OCI-LY3 (cell line): ENCODE results near the gene RPS14.
A peak's percentile ranks its signal among the peaks of the same experiment; 100 is the strongest.

Experiments
- H2AFZ ChIP-seq: fragments of 200-600, 300-600 bp; shearing (Covaris generic); 2 replicates; pipeline ENCODE4 v1.6.0; 2014; ENCODE audit warnings: antibody characterized with exemption, low read depth, low read length
- H3K27ac ChIP-seq: fragments of 200-600, 300-600 bp; sonication (generic); 2 replicates; pipeline ENCODE4 v1.5.1; 2014; ENCODE audit warnings: mild to moderate bottlenecking, low read length, moderate library complexity, mixed read lengths
- H3K27me3 ChIP-seq: fragments of 200-600, 300-600 bp; sonication (generic); 2 replicates; pipeline ENCODE4 v1.6.1; 2014; ENCODE audit warnings: low read depth, low read length, mixed read lengths
- H3K36me3 ChIP-seq: fragments of 200-600, 300-600 bp; sonication (generic); replicated peaks from 2 replicates; pipeline ENCODE3; 2014; ENCODE audit warnings: low read depth, low read length, mixed read lengths
- H3K4me1 ChIP-seq: fragments of 300-600, 200-600 bp; sonication (generic); 2 replicates; pipeline ENCODE4 v1.6.1; 2014; ENCODE audit warnings: low read length, mixed read lengths
- H3K4me2 ChIP-seq: fragments of 200-600, 300-600 bp; sonication (generic); 2 replicates; pipeline ENCODE4 v1.6.1; 2014; ENCODE audit warnings: low read length, mixed read lengths
- H3K4me3 ChIP-seq: fragments of 300-600, 200-600 bp; sonication (generic); 2 replicates; pipeline ENCODE4 v1.5.1; 2014; ENCODE audit warnings: antibody characterized with exemption, mild to moderate bottlenecking, low read length, moderate library complexity
- H3K79me2 ChIP-seq: fragments of 300-600, 200-600 bp; shearing (Covaris generic); 2 replicates; pipeline ENCODE4 v1.6.1; 2014; ENCODE audit warnings: mild to moderate bottlenecking, low read length, mixed read lengths
- H3K9ac ChIP-seq: fragments of 300-600, 200-600 bp; shearing (Covaris generic); 2 replicates; pipeline ENCODE4 v1.6.0; 2014; ENCODE audit warnings: mild to moderate bottlenecking, low read length, moderate library complexity
- H3K9me3 ChIP-seq: fragments of 200-600, 300-600 bp; shearing (Covaris generic); 2 replicates; pipeline ENCODE4 v1.6.1; 2014; ENCODE audit warnings: low read length, mixed read lengths; ENCODE audit not compliant: insufficient read depth
- H4K20me1 ChIP-seq: fragments of 200-600, 300-600 bp; sonication (generic); 2 replicates; pipeline ENCODE4 v1.6.1; 2016; ENCODE audit warnings: low read length, mixed read lengths; ENCODE audit not compliant: insufficient read depth
- CTCF ChIP-seq: fragments of 200-600, 300-600 bp; sonication (generic); IDR thresholded peaks from 2 replicates; pipeline ENCODE4 v1.5.1; 2014; ENCODE audit warnings: antibody characterized with exemption, low read length, low read depth
- EZH2phosphoT487 ChIP-seq: fragments of 200-600 bp; shearing (Covaris generic); IDR thresholded peaks from 2 replicates; pipeline ENCODE4 v1.6.1; 2018; ENCODE audit warnings: antibody characterized with exemption, mixed run types, low read depth

The RPS14 gene

DNA sequence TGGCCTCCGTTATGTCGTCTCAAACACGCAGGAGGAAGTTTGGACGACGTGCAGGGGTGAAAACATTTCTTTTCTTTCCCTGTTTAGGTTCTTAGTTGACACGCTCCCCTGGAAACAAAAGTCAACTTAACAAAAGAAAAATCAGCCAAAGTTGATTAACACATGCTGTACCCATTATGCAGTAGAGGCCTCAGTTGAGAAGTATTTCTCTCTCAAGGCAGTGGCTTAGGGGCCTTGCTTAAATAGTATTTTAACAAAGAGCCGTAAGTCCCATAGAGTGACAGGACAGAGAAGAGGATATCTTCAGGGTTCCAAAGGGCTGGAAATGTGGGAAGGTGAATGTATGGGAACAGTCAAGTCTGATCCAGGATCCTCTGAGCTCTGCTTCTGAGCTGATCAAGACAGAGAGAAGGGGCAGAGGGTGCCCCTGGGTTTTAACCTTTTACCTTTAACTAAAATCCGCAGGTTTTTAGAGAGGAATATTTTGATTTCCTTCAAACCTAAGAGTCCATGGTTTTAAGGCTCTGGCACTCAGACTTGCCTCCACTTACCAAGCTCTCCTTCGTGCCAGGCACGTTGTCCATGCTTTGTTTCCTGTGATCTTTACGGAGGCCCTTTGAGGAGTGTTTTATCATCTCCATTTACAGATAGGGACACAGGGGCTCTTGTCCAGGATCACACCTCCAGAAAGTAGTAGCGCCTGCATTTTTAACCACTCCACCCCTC is 36.2 kb downstream of the RPS14 start:
- Histone ChIP-seq H3K79me2 (peaks cover 52% of the 10 kb centered on the region), H4K20me1 (peaks cover 38% of the 10 kb centered on the region), H3K4me1 (peaks cover 39% of the 10 kb centered on the region), H3K36me3 (peaks cover 35% of the 10 kb centered on the region), H3K9ac (peak overlapping the region; percentile 95), H3K4me3 (peak overlapping the region; percentile 61), H2AFZ (no peak overlapping the region), H3K27me3 (no peaks in the 10 kb centered on the region), H3K27ac (peak overlapping the region; percentile 100), H3K4me2 (peak overlapping the region; percentile 81), H3K9me3 (no peaks in the 10 kb centered on the region)
- TF ChIP-seq EZH2phosphoT487 (no peak), CTCF (no peak)

DNA sequence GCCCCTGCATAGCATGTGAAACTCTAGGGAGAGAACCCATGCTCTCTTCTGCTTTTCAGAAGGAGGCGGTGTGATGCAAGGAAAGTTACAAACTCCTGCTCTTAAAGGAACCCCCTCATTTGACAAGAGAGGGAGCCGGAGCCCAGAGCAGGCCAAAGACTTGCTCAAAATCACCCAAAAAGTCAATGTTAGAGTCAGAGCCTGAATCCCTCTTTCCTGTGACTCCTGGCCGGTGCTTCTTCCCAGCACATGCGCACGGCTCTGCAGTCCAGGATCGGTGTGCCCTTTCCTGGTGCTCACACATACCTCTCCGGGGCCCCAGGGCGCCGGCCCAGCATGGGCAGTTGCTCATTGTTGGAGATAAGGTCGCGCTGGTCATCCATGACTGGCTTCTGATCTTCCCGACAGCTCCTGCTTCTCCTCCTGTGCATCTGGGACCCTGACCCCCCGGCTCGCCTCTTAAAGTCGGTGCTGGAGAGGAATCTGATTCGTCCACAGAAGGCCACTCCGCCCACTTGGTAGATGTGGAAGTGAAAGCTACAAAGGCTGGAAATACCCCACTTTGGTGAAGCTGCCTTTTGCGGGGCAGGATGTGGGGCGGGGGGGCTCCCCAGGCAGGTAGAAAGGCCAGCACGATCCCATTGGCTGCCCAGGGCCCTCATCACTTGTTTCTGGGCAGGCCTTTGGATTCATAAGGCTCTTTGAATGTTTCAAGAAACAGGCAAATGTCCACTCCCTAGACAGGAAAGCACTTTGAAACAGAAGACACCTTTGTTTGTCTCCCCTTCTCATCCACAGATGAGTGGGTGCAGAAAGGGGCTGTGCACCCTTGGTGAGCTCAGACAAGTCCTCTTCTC is 37.0 kb downstream of the RPS14 start, which contains the start of gene CD74:
CD74 (minus strand) TSS at position 592 of the 857 bp plus-strand sequence; CDS start at position 431, 161 bp downstream.
- no peaks in the 10 kb centered on the region for H3K27me3 ChIP-seq
- H3K9me3 ChIP-seq = no peaks in the 10 kb centered on the region
- H3K4me2 ChIP-seq = peak within 1 kb of the TSS; percentile 100
- peak within 1 kb of the TSS; percentile 100 for H3K4me3 ChIP-seq
- no peak within 1 kb of the TSS for H2AFZ ChIP-seq
- peak within 1 kb of the TSS; percentile 100 for H3K27ac ChIP-seq
- H4K20me1 ChIP-seq = peaks cover 46% of the 10 kb centered on the region
- peak within 1 kb of the TSS; percentile 100 for H3K9ac ChIP-seq
- H3K4me1 ChIP-seq = peaks cover 44% of the 10 kb centered on the region
- H3K36me3 ChIP-seq = peaks cover 41% of the 10 kb centered on the region
- TF ChIP-seq CTCF (no peak), EZH2phosphoT487 (no peak)
- H3K79me2 ChIP-seq = peaks cover 60% of the 10 kb centered on the region

DNA sequence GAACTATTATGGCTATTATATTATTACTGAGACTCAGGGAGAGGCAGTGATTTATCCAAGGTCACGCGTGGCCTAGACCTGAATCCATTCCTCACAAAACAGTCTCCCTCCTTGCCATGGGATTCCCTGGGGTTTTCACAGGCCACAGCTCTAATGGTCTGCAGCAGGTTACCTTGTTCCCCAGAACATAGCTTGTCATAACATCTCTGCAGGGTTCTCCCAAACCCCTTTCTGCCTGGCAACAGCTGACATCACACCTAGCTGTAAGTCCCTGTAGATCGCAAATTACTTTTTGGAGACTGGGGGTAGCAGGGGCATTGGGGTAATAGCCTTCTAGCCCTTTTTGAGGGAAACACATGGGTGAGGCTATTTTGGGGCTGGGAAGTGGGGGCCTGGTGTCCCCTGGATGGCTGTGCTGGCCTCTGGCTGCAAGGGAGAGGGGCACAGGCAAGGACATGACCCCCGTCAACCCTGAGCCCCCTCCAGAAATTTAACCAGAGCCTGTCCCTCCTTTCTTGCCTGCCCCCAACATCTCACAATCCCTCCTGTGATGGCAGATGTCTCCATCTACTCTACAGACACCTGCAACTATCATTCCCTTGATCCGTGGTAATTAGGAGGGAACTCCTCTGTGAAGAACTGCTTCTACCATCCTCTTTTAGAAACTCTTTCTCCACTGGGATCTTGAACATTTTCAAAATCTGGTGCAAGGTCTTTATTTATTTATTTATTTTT is 38.1 kb downstream of the RPS14 start:
- Histone ChIP-seq H3K27me3 (no peaks in the 10 kb centered on the region), H3K79me2 (peaks cover 71% of the 10 kb centered on the region), H3K9ac (peak overlapping the region; percentile 100), H2AFZ (no peak overlapping the region), H3K4me3 (peak overlapping the region; percentile 100), H3K36me3 (peaks cover 52% of the 10 kb centered on the region), H3K27ac (peak overlapping the region; percentile 100), H3K4me1 (peaks cover 51% of the 10 kb centered on the region), H3K4me2 (peak overlapping the region; percentile 100), H4K20me1 (peaks cover 57% of the 10 kb centered on the region), H3K9me3 (no peaks in the 10 kb centered on the region)
- TF ChIP-seq EZH2phosphoT487 (no peak), CTCF (no peak)
